Esophagus squamous epithelium (tissue), 5 donors: ENCODE results near the gene HENMT1. TPM values are rescaled to one million over a fixed set of nuclear protein-coding genes. Genes with fewer than 3 reads are reported as not detected.

Source experiments
- DNase-seq: peaks from one replicate; lab custom pipeline; 2025; lab: John Stamatoyannopoulos, UW
- H3K27ac ChIP-seq, 4 donors: fragments of 200-600 bp; sonication (generic); one replicate each; pipeline ENCODE4 v1.5.1; 2016 to 2019; ENCODE audit warnings: mild to moderate bottlenecking in 1 of 4
- H3K27me3 ChIP-seq, 4 donors: fragments of 200-600 bp; sonication (generic); 1 replicate in 3 of 4; 2 replicates in 1 of 4; pipeline versions ENCODE4 v1.5.1 to v1.6.0; 2017 to 2021; ENCODE audit warnings: antibody characterized with exemption in 1 of 4
- H3K36me3 ChIP-seq, 3 donors: fragments of 200-600 bp; sonication (generic); one replicate each; pipeline ENCODE4 v1.5.1; 2016 to 2019
- H3K4me1 ChIP-seq, 3 donors: fragments of 200-600 bp; sonication (generic); one replicate each; pipeline ENCODE4 v1.5.1; 2017 to 2019
- H3K4me3 ChIP-seq, 4 donors: fragments of 200-600 bp; sonication (generic); 1 replicate in 3 of 4; 2 replicates in 1 of 4; pipeline ENCODE4 v1.5.1; 2016 to 2019; ENCODE audit warnings: mild to moderate bottlenecking in 2 of 4, moderate library complexity in 1 of 4
- H3K9me3 ChIP-seq, 3 donors: fragments of 200-600 bp; sonication (generic); one replicate each; pipeline ENCODE4 v1.5.1; 2016 to 2019
- CTCF ChIP-seq, 6 experiments: fragments of 450-650 bp in 4 of 6; fragments of 200-600 bp in 2 of 6; sonication (generic) in 2 of 6; IDR thresholded peaks; one replicate each; pipeline ENCODE4 v1.5.1; 2016 to 2019; ENCODE audit warnings: antibody characterized with exemption in 6 of 6, mild to moderate bottlenecking in 4 of 6, moderate library complexity in 4 of 6
- POLR2A ChIP-seq, 4 donors: fragments of 450-650 bp; IDR thresholded peaks; one replicate each; pipeline ENCODE4 v1.6.1; 2017; ENCODE audit warnings: antibody characterized with exemption in 4 of 4, mild to moderate bottlenecking in 4 of 4, moderate library complexity in 3 of 4
- WGBS, 2 donors: methylation state at CpG; one replicate each; pipeline ENCODE4 v1.1.5; 2018; 5-methylcytosine and 5-hydroxymethylcytosine counted together
- intact Hi-C: fragments of 100-400 bp; cut with DNase I; formaldehyde crosslinking; loops from one replicate; pipeline ENCODE4 v1.15.0; 2022
- total RNA-seq, 4 donors: library from RNA; depleted of rRNA; stranded (reverse); fragments of >200 nt; gene quantifications; one replicate each; pipeline ENCODE4 v1.1.0, GENCODE V29; 2016
- donor health status: DM: yes; HTN: yes; CAD: no.

HENMT1 gene
- total RNA-seq, 4 donors from 2014 or later: 0.80 to 4.6 (median 2.0) TPM

- peaks cover 0 to 29% (median 0%) of the 10 kb centered on the region in 3 donors for H3K36me3 ChIP-seq
- no peaks in the 10 kb centered on the region for H3K9me3 ChIP-seq
- H3K4me3 ChIP-seq: no peak overlapping the region
- intact Hi-C loops: no loop called here
- DNase-seq: no peak
- WGBS, 2 donors: 90 to 100% methylated on average over 2 of the region's 2 CpGs
- H3K4me1 ChIP-seq: peaks cover 0 to 11% (median 0%) of the 10 kb centered on the region in 3 donors
- H3K27me3 ChIP-seq: no peaks in the 10 kb centered on the region
- no peak overlapping the region for H3K27ac ChIP-seq
- no peak for TF ChIP-seq POLR2A (IDR thresholded peaks at IDR 0.05)
- TF ChIP-seq CTCF (IDR thresholded peaks at IDR 0.05): no peak
These were observed 32.2 kb downstream of the HENMT1 start for GRCh38 chr1:108628665-108629064.

- no peak for TF ChIP-seq CTCF (IDR thresholded peaks at IDR 0.05)
- TF ChIP-seq POLR2A (IDR thresholded peaks at IDR 0.05): no peak
- Histone ChIP-seq H3K9me3 (no peaks in the 10 kb centered on the region), H3K4me1 (peaks cover 0 to 11% (median 0%) of the 10 kb centered on the region in 3 donors), H3K36me3 (peaks cover 0 to 22% (median 0%) of the 10 kb centered on the region in 3 donors), H3K27ac (no peak overlapping the region), H3K4me3 (no peak overlapping the region), H3K27me3 (no peaks in the 10 kb centered on the region)
- 67% methylated on average over 3 of the region's 3 CpGs for WGBS, 2 donors
- intact Hi-C loops: no loop called here
- DNase-seq: no peak
These were observed 32.9 kb downstream of the HENMT1 start for GRCh38 chr1:108627951-108628350.

- TF ChIP-seq POLR2A (IDR thresholded peaks at IDR 0.05) (no peak), CTCF (IDR thresholded peaks at IDR 0.05) (no peak)
- Histone ChIP-seq H3K27ac (no peak overlapping the region), H3K4me3 (no peak overlapping the region), H3K27me3 (no peaks in the 10 kb centered on the region), H3K9me3 (no peaks in the 10 kb centered on the region), H3K36me3 (peaks cover 0 to 21% (median 0%) of the 10 kb centered on the region in 3 donors), H3K4me1 (peaks cover 0 to 11% (median 0%) of the 10 kb centered on the region in 3 donors)
- intact Hi-C loops: no loop called here
- 23 to 50% methylated on average over 1 of the region's 1 CpG for WGBS, 2 donors
- DNase-seq: no peak
These were observed 33.6 kb downstream of the HENMT1 start for GRCh38 chr1:108627256-108627655.

- no peak for DNase-seq
- 73 to 89% methylated on average over 1 of the region's 1 CpG for WGBS, 2 donors
- no peaks in the 10 kb centered on the region for H3K9me3 ChIP-seq
- H3K27ac ChIP-seq: no peak overlapping the region
- no peak overlapping the region for H3K4me3 ChIP-seq
- intact Hi-C loops: no loop called here
- H3K4me1 ChIP-seq: peaks cover 0 to 23% (median 0%) of the 10 kb centered on the region in 3 donors
- H3K36me3 ChIP-seq: no peaks in the 10 kb centered on the region
- TF ChIP-seq CTCF (IDR thresholded peaks at IDR 0.05) (no peak), POLR2A (IDR thresholded peaks at IDR 0.05) (no peak)
- no peaks in the 10 kb centered on the region for H3K27me3 ChIP-seq
These were observed 36.8 kb downstream of the HENMT1 start for GRCh38 chr1:108624069-108624468.

GRCh38 chr1:108617724-108618056 lies 43.2 kb downstream of the HENMT1 start:
- Histone ChIP-seq H3K4me1 (peaks cover 0 to 12% (median 0%) of the 10 kb centered on the region in 3 donors), H3K36me3 (peaks cover 0 to 33% (median 0%) of the 10 kb centered on the region in 3 donors), H3K4me3 (no peak overlapping the region), H3K27ac (no peak overlapping the region), H3K9me3 (no peaks in the 10 kb centered on the region), H3K27me3 (no peaks in the 10 kb centered on the region)
- no peak for DNase-seq
- TF ChIP-seq CTCF (IDR thresholded peaks at IDR 0.05): no peak
- no peak for TF ChIP-seq POLR2A (IDR thresholded peaks at IDR 0.05)
- intact Hi-C loops: no loop called here
- 89 to 91% methylated on average over 2 of the region's 2 CpGs for WGBS, 2 donors
